Effector CD8-positive, alpha-beta T cell (primary cell): ENCODE results near the gene OPCML.

Experiments
- DNase-seq: peaks from one replicate; lab custom pipeline; 2025; lab: John Stamatoyannopoulos, UW

The OPCML gene

GRCh38 chr11:133503776-133504175 lies 28.5 kb downstream of the OPCML start:
- DNase-seq: no peak

- no peak for DNase-seq
These were observed 29.1 kb downstream of the OPCML start for GRCh38 chr11:133503236-133503635.

- no peak for DNase-seq
These were observed 30.4 kb downstream of the OPCML start for GRCh38 chr11:133501643-133502539.

- DNase-seq: no peak
These were observed 31.4 kb downstream of the OPCML start for GRCh38 chr11:133500936-133501335.

GRCh38 chr11:133500435-133500834 lies 31.9 kb downstream of the OPCML start:
- no peak for DNase-seq

GRCh38 chr11:133498969-133499368 lies 33.3 kb downstream of the OPCML start:
- DNase-seq: no peak

GRCh38 chr11:133497477-133498140 lies 34.7 kb downstream of the OPCML start:
- no peak for DNase-seq

GRCh38 chr11:133492895-133493294 lies 39.4 kb downstream of the OPCML start:
- DNase-seq: no peak

- DNase-seq: no peak
These were observed 40.5 kb downstream of the OPCML start for GRCh38 chr11:133491680-133492383.

GRCh38 chr11:133480722-133481121 lies 51.6 kb downstream of the OPCML start:
- DNase-seq: no peak

- DNase-seq: no peak
These were observed 53.1 kb downstream of the OPCML start for GRCh38 chr11:133479209-133479608.

- no peak for DNase-seq
These were observed 55.1 kb downstream of the OPCML start for GRCh38 chr11:133477251-133477625.

- no peak for DNase-seq
These were observed 55.6 kb downstream of the OPCML start for GRCh38 chr11:133476570-133477250.

GRCh38 chr11:133474461-133474860 lies 57.8 kb downstream of the OPCML start:
- DNase-seq: no peak

- no peak for DNase-seq
These were observed 64.6 kb downstream of the OPCML start for GRCh38 chr11:133467686-133468085.

GRCh38 chr11:133443206-133443747 lies 89.0 kb downstream of the OPCML start:
- DNase-seq: no peak

GRCh38 chr11:133441964-133442660 lies 90.2 kb downstream of the OPCML start:
- no peak for DNase-seq

- DNase-seq: no peak
These were observed 106.3 kb downstream of the OPCML start for GRCh38 chr11:133425992-133426391.

- no peak for DNase-seq
These were observed 107.1 kb downstream of the OPCML start for GRCh38 chr11:133425245-133425644.

- no peak for DNase-seq
These were observed 114.1 kb downstream of the OPCML start for GRCh38 chr11:133418218-133418617.

GRCh38 chr11:133414506-133414905 lies 117.8 kb downstream of the OPCML start:
- no peak for DNase-seq
